ENCODE measurements around the gene RELN. TPM values are rescaled to one million over a fixed set of nuclear protein-coding genes. Genes with fewer than 3 reads are reported as not detected.

RELN gene
- total and polyA plus RNA-seq, 4 experiments from 2014 or later, result not detected

DNA sequence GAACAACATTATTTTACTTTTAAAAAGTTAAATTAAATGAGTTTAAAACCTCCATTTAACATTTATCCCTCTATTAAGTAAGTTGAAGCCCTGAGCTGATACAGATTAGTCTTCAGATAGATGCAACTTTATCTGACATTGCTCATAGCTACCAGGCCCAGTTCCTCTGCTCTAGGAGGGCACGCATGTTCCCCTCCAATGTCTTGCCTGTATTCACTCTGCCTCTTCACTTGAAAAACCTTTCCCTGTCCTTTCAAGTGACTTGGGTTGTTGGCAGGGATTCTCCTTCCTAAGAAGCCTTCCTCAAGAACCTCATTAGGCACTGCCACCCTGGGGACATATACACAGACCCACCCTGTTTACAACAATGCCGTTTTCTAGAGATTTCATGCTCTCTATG lies 270.4 kb downstream of the RELN start:
- H3K4me1 Mint-ChIP-seq, result no peaks in the 10 kb centered on the region
- no peak overlapping the region for H3K27ac ChIP-seq (ENCODE audit: low read depth, low read length)
- ChIA-PET CTCF (ENCODE audit: partially characterized antibody) (interaction anchor here (1.4 kb wide), 1 partner anchor 9 kb away, joined by 3 read pairs; no protein-coding TSS in a partner anchor), POLR2A (ENCODE audit: partially characterized antibody) (no interaction called here)
- H3K9me3 ChIP-seq (ENCODE audit: control insufficient read depth in 1 of 2, low read length in 2 of 2), result no peaks in the 10 kb centered on the region
- no peak overlapping the region for H3K4me3 ChIP-seq (ENCODE audit: low read length in 2 of 2)
- peak overlapping the region in 1 of 7 donors; percentile 5 for H3K27ac Mint-ChIP-seq
- no peaks in the 10 kb centered on the region for H3K36me3 ChIP-seq (ENCODE audit: insufficient read depth, low read length)
- H3K36me3 Mint-ChIP-seq, result no peaks in the 10 kb centered on the region
- DNase-seq, result no peak
- no peaks in the 10 kb centered on the region for H3K27me3 ChIP-seq (ENCODE audit: insufficient read depth, low read length)
- H3K4me3 Mint-ChIP-seq, result no peak overlapping the region
- H3K9me3 Mint-ChIP-seq, result no peaks in the 10 kb centered on the region
- no peaks in the 10 kb centered on the region for H3K4me1 ChIP-seq (ENCODE audit: insufficient read depth, low read length)
- intact Hi-C loops (cut with micrococcal nuclease), result no loop called here
- H3K27me3 Mint-ChIP-seq, result peaks cover 7% of the 10 kb centered on the region in 2 donors

DNA sequence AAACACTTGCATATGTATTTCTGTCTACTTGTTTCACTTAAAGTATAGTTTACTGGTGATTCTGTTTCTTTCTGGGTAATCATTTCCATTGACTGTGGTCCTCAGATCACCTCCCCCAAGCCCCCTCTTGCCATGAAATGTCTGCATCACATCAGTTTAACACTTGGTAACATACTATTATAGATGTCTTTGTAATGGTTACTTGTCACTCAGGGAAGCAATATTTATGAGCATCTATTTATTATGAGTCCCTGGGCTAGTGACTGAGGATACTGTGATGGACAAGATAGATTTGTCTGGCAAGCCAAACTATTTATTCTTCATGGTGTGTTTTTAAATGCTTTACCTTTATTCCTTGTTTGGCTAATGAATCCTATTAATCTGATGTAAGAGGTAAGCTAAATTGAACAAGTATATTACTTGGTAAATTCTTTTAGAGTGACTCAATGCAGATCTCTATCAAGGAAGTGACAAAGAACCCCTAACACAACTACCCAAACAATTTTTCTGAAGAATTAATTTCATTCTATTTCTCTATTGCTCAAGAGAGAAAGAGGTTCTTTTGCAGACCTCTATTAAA lies 270.9 kb downstream of the RELN start:
- Mint-ChIP-seq H3K4me1 (no peaks in the 10 kb centered on the region), H3K4me3 (no peak overlapping the region)

DNA sequence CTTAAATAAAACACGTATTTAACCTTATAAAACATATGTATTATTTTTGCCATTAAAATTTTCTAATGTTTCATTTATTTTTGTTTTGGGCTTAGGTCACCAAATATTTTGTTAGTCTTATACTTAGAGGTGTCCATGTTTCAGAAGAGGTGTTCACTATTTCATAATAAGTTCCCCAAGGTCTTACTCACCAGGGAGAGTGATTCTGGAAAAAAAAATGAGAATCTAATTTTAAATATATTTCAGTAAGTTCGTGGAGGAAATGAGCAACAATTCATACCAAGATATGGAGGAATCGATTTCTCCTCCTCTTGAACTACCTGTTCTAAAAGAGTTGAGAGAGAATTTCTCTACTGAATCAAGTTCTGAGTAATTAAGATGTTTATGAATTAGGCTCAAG lies 271.9 kb downstream of the RELN start:
- Mint-ChIP-seq H3K4me1 (no peaks in the 10 kb centered on the region), H3K27me3 (peaks cover 7% of the 10 kb centered on the region in 2 donors), H3K9me3 (no peaks in the 10 kb centered on the region), H3K27ac (no peak overlapping the region), H3K4me3 (no peak overlapping the region), H3K36me3 (no peaks in the 10 kb centered on the region)
- no peak for DNase-seq
- H3K27ac ChIP-seq (ENCODE audit: low read depth, low read length), result no peak overlapping the region
- H3K4me1 ChIP-seq (ENCODE audit: insufficient read depth, low read length), result no peaks in the 10 kb centered on the region
- intact Hi-C loops (cut with micrococcal nuclease), result no loop called here
- H3K36me3 ChIP-seq (ENCODE audit: insufficient read depth, low read length), result no peaks in the 10 kb centered on the region
- ChIA-PET CTCF (ENCODE audit: partially characterized antibody) (no interaction called here), POLR2A (ENCODE audit: partially characterized antibody) (no interaction called here)
- H3K4me3 ChIP-seq (ENCODE audit: low read length in 2 of 2), result no peak overlapping the region
- no peaks in the 10 kb centered on the region for H3K27me3 ChIP-seq (ENCODE audit: insufficient read depth, low read length)
- H3K9me3 ChIP-seq (ENCODE audit: control insufficient read depth in 1 of 2, low read length in 2 of 2), result no peaks in the 10 kb centered on the region

More for the DNA sequence above, 270.9 kb downstream of the RELN start:
- H3K9me3 Mint-ChIP-seq, result no peaks in the 10 kb centered on the region
- H3K27ac ChIP-seq (ENCODE audit: low read depth, low read length), result no peak overlapping the region
- CTCF ChIA-PET (ENCODE audit: partially characterized antibody), result interaction anchor here (1.4 kb wide), 1 partner anchor 9 kb away, joined by 3 read pairs; no protein-coding TSS in a partner anchor
- H3K4me3 ChIP-seq (ENCODE audit: low read length in 2 of 2), result no peak overlapping the region
- POLR2A ChIA-PET (ENCODE audit: partially characterized antibody), result no interaction called here
- H3K27me3 ChIP-seq (ENCODE audit: insufficient read depth, low read length), result no peaks in the 10 kb centered on the region
- H3K27ac Mint-ChIP-seq, result no peak overlapping the region
- no peaks in the 10 kb centered on the region for H3K36me3 ChIP-seq (ENCODE audit: insufficient read depth, low read length)
- no peaks in the 10 kb centered on the region for H3K36me3 Mint-ChIP-seq
- no peak for DNase-seq
- H3K9me3 ChIP-seq (ENCODE audit: control insufficient read depth in 1 of 2, low read length in 2 of 2), result no peaks in the 10 kb centered on the region
- H3K27me3 Mint-ChIP-seq, result peaks cover 7% of the 10 kb centered on the region in 2 donors
- H3K4me1 ChIP-seq (ENCODE audit: insufficient read depth, low read length), result no peaks in the 10 kb centered on the region
- intact Hi-C loops (cut with micrococcal nuclease), result no loop called here

DNA sequence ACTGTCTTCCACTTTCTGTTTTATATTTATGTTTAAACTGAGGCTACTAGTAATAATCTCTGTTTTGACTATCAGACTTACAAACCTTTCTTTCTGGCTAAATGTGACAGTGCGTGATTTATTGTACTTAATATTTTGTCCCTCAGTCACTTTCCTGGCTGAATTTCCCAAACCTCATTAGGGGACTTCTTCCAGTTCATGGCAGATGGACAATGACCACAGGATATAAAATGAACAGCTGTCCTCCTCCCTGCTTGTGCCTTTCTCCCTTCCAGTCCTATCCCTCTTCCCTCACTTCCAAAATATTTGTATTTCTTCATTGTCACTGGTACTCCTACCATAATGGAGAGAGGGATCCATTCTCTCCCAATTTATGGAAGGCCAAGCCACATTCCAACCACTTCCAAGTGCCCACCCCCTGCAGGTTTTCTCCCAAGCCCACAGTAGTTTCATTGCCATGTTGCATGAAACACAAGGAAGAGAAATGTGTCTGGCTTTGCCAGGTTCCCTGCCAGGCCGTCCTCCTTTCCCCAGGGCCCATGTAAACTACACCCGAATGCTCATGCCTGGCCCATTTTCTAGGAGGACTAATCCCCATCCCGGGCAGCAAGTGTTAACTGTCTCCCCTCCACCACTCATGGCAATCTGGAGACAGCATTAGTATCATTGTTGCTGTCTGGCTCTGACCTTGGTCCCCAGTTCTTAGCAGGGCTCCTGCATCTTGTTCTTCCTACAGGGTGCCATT lies 273.9 kb downstream of the RELN start:
- CTCF ChIA-PET (ENCODE audit: partially characterized antibody), result no interaction called here
- no peak overlapping the region for H3K27ac Mint-ChIP-seq
- H3K27ac ChIP-seq (ENCODE audit: low read depth, low read length), result no peak overlapping the region
- H3K27me3 ChIP-seq (ENCODE audit: insufficient read depth, low read length), result no peaks in the 10 kb centered on the region
- no peak overlapping the region for H3K4me3 ChIP-seq (ENCODE audit: low read length in 2 of 2)
- intact Hi-C loops (cut with micrococcal nuclease), result no loop called here
- no peaks in the 10 kb centered on the region for H3K9me3 ChIP-seq (ENCODE audit: control insufficient read depth in 1 of 2, low read length in 2 of 2)
- no peaks in the 10 kb centered on the region for H3K36me3 ChIP-seq (ENCODE audit: insufficient read depth, low read length)
- DNase-seq, result no peak
- H3K4me1 ChIP-seq (ENCODE audit: insufficient read depth, low read length), result no peaks in the 10 kb centered on the region
- H3K36me3 Mint-ChIP-seq, result no peaks in the 10 kb centered on the region
- no peaks in the 10 kb centered on the region for H3K9me3 Mint-ChIP-seq
- POLR2A ChIA-PET (ENCODE audit: partially characterized antibody), result no interaction called here
- H3K4me1 Mint-ChIP-seq, result no peaks in the 10 kb centered on the region
- H3K4me3 Mint-ChIP-seq, result no peak overlapping the region
- peaks cover under 1 to 5% of the 10 kb centered on the region in 2 donors for H3K27me3 Mint-ChIP-seq

DNA sequence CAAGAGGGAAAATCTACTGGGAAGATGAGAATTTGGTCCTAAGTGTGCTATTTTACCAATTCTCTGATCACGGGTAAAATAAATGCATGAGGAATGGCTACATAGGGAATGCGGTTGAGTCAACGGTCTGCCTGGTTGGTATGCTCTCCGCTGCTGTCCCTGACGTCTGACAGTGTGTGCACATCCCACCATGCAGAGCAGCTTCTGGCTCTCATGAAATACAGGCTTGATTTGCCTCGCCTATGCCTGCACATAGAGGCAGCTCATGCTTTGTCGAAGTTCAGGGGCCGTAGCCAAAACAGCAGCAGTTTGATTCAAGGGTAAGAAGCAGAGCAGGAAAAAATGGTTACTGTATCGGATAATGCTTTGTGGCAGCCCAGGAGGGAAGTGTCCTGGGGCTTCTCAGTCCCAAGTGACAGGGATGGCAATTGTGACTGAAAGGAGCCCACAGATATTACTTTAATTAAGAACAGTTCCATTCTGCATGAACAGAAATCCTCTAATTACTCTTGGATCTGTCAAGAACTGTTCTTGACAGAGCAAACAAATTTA lies 275.0 kb downstream of the RELN start:
- Histone ChIP-seq H3K27me3 (ENCODE audit: insufficient read depth, low read length) (no peaks in the 10 kb centered on the region), H3K4me1 (ENCODE audit: insufficient read depth, low read length) (no peaks in the 10 kb centered on the region), H3K36me3 (ENCODE audit: insufficient read depth, low read length) (no peaks in the 10 kb centered on the region), H3K27ac (ENCODE audit: low read depth, low read length) (no peak overlapping the region), H3K9me3 (ENCODE audit: control insufficient read depth in 1 of 2, low read length in 2 of 2) (no peaks in the 10 kb centered on the region), H3K4me3 (ENCODE audit: low read length in 2 of 2) (no peak overlapping the region)
- Mint-ChIP-seq H3K9me3 (no peaks in the 10 kb centered on the region), H3K36me3 (no peaks in the 10 kb centered on the region), H3K27ac (no peak overlapping the region), H3K4me1 (no peaks in the 10 kb centered on the region), H3K4me3 (no peak overlapping the region), H3K27me3 (peaks cover 0 to 5% of the 10 kb centered on the region in 2 donors)
- no peak for DNase-seq
- ChIA-PET POLR2A (ENCODE audit: partially characterized antibody) (no interaction called here), CTCF (ENCODE audit: partially characterized antibody) (no interaction called here)
- intact Hi-C loops (cut with micrococcal nuclease), result no loop called here

DNA sequence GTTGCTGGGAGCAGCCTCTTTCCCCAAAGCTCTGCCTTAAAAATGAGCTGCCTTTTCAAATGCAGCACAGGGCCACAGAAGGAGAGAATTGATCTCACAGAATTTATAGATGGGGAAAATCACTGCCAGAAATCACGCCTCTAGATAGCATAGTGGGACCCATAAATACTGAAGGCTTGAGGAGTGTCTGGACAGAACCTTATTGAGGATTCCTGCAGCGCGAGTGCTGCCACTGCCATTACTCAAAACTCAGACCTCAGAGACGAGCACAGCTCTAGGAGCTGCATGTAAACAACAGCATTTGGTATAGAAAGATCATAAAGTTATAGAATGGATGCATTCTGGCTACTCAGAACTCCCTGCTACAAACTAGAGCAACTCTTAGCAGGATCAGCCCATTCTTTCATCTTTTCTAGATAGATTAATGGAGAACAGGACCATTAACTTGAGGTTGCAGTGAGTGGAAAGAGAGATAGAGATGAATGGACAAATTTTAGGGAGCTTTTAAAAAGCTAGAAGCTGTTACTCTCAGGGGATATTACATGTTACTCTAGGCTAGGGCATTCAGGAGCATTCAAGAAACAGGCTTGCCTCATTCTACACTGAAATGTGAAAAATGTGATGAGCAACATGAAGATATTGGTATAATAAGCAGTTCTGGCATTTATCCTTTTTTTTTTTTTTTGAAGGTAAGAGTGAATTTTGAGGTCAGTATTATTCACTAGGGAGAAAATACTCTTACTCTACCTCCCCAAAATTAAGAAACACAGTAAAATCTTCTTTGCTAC lies 276.3 kb downstream of the RELN start:
- no peaks in the 10 kb centered on the region for H3K9me3 ChIP-seq (ENCODE audit: control insufficient read depth in 1 of 2, low read length in 2 of 2)
- H3K4me3 ChIP-seq (ENCODE audit: low read length in 2 of 2), result no peak overlapping the region
- no peaks in the 10 kb centered on the region for H3K27me3 ChIP-seq (ENCODE audit: insufficient read depth, low read length)
- no peak overlapping the region for H3K27ac Mint-ChIP-seq
- DNase-seq, result no peak
- peaks cover 0 to 5% of the 10 kb centered on the region in 2 donors for H3K27me3 Mint-ChIP-seq
- no peaks in the 10 kb centered on the region for H3K4me1 Mint-ChIP-seq
- H3K4me3 Mint-ChIP-seq, result no peak overlapping the region
- intact Hi-C loops (cut with micrococcal nuclease), result no loop called here
- no peaks in the 10 kb centered on the region for H3K36me3 ChIP-seq (ENCODE audit: insufficient read depth, low read length)
- ChIA-PET CTCF (ENCODE audit: partially characterized antibody) (no interaction called here), POLR2A (ENCODE audit: partially characterized antibody) (no interaction called here)
- H3K27ac ChIP-seq (ENCODE audit: low read depth, low read length), result no peak overlapping the region
- no peaks in the 10 kb centered on the region for H3K36me3 Mint-ChIP-seq
- H3K4me1 ChIP-seq (ENCODE audit: insufficient read depth, low read length), result no peaks in the 10 kb centered on the region
- no peaks in the 10 kb centered on the region for H3K9me3 Mint-ChIP-seq

DNA sequence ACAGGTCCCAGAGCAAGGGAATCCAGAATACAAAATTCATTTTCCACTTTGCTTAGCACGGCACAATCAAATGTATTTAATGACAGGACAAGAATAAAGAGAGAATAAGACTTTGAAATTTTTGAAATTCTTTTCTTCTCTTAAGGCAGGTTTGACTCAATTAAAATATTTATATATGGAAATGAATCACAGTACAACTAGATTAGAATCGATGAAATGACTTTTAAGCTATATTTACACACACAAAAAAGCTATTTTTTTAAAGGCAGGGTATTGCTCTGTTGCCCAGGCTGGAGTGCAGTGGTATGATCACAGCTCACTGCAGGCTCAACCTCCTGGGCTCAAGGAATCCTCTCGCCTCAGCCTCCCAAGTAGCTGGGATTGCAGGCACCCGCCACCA lies 278.0 kb downstream of the RELN start:
- H3K4me3 ChIP-seq (ENCODE audit: low read length in 2 of 2), result no peak overlapping the region
- H3K36me3 ChIP-seq (ENCODE audit: insufficient read depth, low read length), result no peaks in the 10 kb centered on the region
- no peaks in the 10 kb centered on the region for H3K9me3 ChIP-seq (ENCODE audit: control insufficient read depth in 1 of 2, low read length in 2 of 2)
- H3K4me1 ChIP-seq (ENCODE audit: insufficient read depth, low read length), result no peaks in the 10 kb centered on the region
- intact Hi-C loops (cut with micrococcal nuclease), result no loop called here
- H3K27ac Mint-ChIP-seq, result no peak overlapping the region
- H3K27me3 Mint-ChIP-seq, result peaks cover 0 to 5% of the 10 kb centered on the region in 2 donors
- no peak overlapping the region for H3K27ac ChIP-seq (ENCODE audit: low read depth, low read length)
- POLR2A ChIA-PET (ENCODE audit: partially characterized antibody), result no interaction called here
- no peak overlapping the region for H3K4me3 Mint-ChIP-seq
- CTCF ChIA-PET (ENCODE audit: partially characterized antibody), result no interaction called here
- no peaks in the 10 kb centered on the region for H3K36me3 Mint-ChIP-seq
- DNase-seq, result no peak
- H3K4me1 Mint-ChIP-seq, result no peaks in the 10 kb centered on the region
- H3K27me3 ChIP-seq (ENCODE audit: insufficient read depth, low read length), result no peaks in the 10 kb centered on the region
- H3K9me3 Mint-ChIP-seq, result no peaks in the 10 kb centered on the region

All from CD4-positive, alpha-beta memory T cell (primary cell).